Measurements from ENCODE around the gene ZNF892. TPM values are rescaled to one million over a fixed set of nuclear protein-coding genes. Genes with fewer than 3 reads are reported as not detected.

ZNF892 gene
- total and polyA plus RNA-seq, 2 donors (not counting 1 experiment from before 2014, with no cell fraction given) = 0.67 to 5.5 TPM

DNA sequence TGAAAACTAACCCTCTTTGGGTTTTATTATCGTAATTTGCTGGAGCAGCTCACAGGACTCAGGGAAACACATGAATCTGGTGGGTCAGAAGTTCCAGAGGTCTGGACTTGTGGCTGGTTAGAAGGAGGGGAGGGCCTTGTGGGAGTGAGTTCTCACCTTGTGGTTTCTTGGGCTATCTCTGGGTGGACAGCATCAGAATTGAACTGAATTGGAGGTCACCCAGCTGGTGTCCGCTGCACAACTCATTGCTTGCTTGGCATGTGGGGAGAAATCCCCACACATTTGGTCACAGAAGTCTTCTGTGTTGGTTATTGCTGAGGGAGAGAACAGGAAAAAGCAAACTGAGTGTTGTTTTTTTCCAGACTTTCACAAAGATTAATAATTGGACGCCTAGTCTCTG, 27.5 kb downstream of the ZNF892 start:
- intact Hi-C loops (cut with micrococcal nuclease) = no loop called here
- Histone ChIP-seq H3K27me3 (replicated peaks in 1 of 4; ENCODE audit: control extremely low read depth in 1 of 4, control insufficient read depth in 3 of 4, insufficient read depth in 4 of 4, low read length in 3 of 4) (no peaks in the 10 kb centered on the region), H2AFZ (ENCODE audit: insufficient read depth, low read depth, low read length, poor library complexity, severe bottlenecking) (no peak overlapping the region), H3K9ac (ENCODE audit: low read length) (no peak overlapping the region), H3K79me2 (ENCODE audit: control insufficient read depth, insufficient read depth, low read length) (no peaks in the 10 kb centered on the region), H3K9me3 (ENCODE audit: control extremely low read depth in 1 of 3, control insufficient read depth in 2 of 3, insufficient read depth in 1 of 3, low read length in 2 of 3) (peaks cover 0 to 42% (median 2%) of the 10 kb centered on the region in 3 donors), H3K4me2 (replicated peaks; ENCODE audit: low read depth, low read length, poor library complexity, severe bottlenecking) (no peak overlapping the region), H3K36me3 (replicated peaks in 1 of 2; ENCODE audit: control extremely low read depth in 1 of 2, control insufficient read depth in 1 of 2, extremely low read depth in 1 of 2, insufficient read depth in 2 of 2, low read length in 1 of 2) (no peaks in the 10 kb centered on the region), H3K4me1 (ENCODE audit: control insufficient read depth in 2 of 2, insufficient read depth in 2 of 2, low read length in 2 of 2) (no peaks in the 10 kb centered on the region), H4K20me1 (ENCODE audit: control insufficient read depth, insufficient read depth, low read length, poor library complexity, severe bottlenecking) (no peaks in the 10 kb centered on the region), H3K27ac (ENCODE audit: low read length in 2 of 2) (no peak overlapping the region), H3K4me3 (ENCODE audit: control extremely low read depth in 1 of 5, extremely low read depth in 1 of 5, insufficient read depth in 1 of 5, low read depth in 2 of 5, low read length in 4 of 5) (no peak overlapping the region)
- DNase-seq = no peak
- WGBS (ENCODE audit: insufficient coverage) = 98% methylated on average over 3 of the region's 3 CpGs
- H3K4me3 Mint-ChIP-seq = no peak overlapping the region
- ChIA-PET POLR2A (no interaction called here), CTCF (no interaction called here)
- peaks cover 4% of the 10 kb centered on the region for H3K27me3 Mint-ChIP-seq
- H3K9me3 Mint-ChIP-seq (ENCODE audit: insufficient read depth) = peaks cover 8% of the 10 kb centered on the region
- ATAC-seq (ENCODE audit: low read depth) = no peak
- TF ChIP-seq EZH2 (IDR thresholded peaks at IDR 0.05; ENCODE audit: borderline replicate concordance, insufficient read depth, low read depth, low read length, poor library complexity, severe bottlenecking) = no peak
- TF ChIP-seq, protein P1, sequence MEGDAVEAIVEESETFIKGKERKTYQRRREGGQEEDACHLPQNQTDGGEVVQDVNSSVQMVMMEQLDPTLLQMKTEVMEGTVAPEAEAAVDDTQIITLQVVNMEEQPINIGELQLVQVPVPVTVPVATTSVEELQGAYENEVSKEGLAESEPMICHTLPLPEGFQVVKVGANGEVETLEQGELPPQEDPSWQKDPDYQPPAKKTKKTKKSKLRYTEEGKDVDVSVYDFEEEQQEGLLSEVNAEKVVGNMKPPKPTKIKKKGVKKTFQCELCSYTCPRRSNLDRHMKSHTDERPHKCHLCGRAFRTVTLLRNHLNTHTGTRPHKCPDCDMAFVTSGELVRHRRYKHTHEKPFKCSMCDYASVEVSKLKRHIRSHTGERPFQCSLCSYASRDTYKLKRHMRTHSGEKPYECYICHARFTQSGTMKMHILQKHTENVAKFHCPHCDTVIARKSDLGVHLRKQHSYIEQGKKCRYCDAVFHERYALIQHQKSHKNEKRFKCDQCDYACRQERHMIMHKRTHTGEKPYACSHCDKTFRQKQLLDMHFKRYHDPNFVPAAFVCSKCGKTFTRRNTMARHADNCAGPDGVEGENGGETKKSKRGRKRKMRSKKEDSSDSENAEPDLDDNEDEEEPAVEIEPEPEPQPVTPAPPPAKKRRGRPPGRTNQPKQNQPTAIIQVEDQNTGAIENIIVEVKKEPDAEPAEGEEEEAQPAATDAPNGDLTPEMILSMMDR (IDR thresholded peaks at IDR 0.05) = no peak
- no peaks in the 10 kb centered on the region for H3K4me1 Mint-ChIP-seq
- H3K27ac Mint-ChIP-seq = no peak overlapping the region

DNA sequence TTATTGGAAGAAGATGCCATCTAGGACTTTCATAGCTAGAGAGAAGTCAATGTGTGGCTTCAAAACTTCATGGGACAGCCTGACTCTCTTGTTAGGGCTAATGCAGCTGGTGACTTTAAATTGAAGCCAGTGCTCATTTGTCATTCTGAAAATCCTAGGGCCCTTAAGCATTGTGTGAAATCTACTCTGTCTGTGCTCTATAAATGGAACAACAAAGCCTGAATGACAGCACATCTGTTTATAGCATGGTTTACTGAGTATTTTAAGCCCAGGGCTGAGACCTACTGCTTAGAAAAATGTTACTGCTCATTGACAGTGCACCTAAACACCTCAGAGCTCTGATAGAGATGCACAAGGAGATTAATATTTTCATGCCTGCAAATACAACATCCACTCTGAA, 30.8 kb downstream of the ZNF892 start:
- Histone ChIP-seq H3K36me3 (replicated peaks in 1 of 2; ENCODE audit: control extremely low read depth in 1 of 2, control insufficient read depth in 1 of 2, extremely low read depth in 1 of 2, insufficient read depth in 2 of 2, low read length in 1 of 2) (no peaks in the 10 kb centered on the region), H3K9me3 (ENCODE audit: control extremely low read depth in 1 of 3, control insufficient read depth in 2 of 3, insufficient read depth in 1 of 3, low read length in 2 of 3) (peaks cover 0 to 49% (median 16%) of the 10 kb centered on the region in 3 donors), H3K4me2 (replicated peaks; ENCODE audit: low read depth, low read length, poor library complexity, severe bottlenecking) (no peak overlapping the region), H3K4me1 (ENCODE audit: control insufficient read depth in 2 of 2, insufficient read depth in 2 of 2, low read length in 2 of 2) (no peaks in the 10 kb centered on the region), H3K9ac (ENCODE audit: low read length) (no peak overlapping the region), H4K20me1 (ENCODE audit: control insufficient read depth, insufficient read depth, low read length, poor library complexity, severe bottlenecking) (no peaks in the 10 kb centered on the region), H2AFZ (ENCODE audit: insufficient read depth, low read depth, low read length, poor library complexity, severe bottlenecking) (no peak overlapping the region), H3K27ac (ENCODE audit: low read length in 2 of 2) (no peak overlapping the region), H3K4me3 (ENCODE audit: control extremely low read depth in 1 of 5, extremely low read depth in 1 of 5, insufficient read depth in 1 of 5, low read depth in 2 of 5, low read length in 4 of 5) (no peak overlapping the region), H3K27me3 (replicated peaks in 1 of 4; ENCODE audit: control extremely low read depth in 1 of 4, control insufficient read depth in 3 of 4, insufficient read depth in 4 of 4, low read length in 3 of 4) (no peaks in the 10 kb centered on the region), H3K79me2 (ENCODE audit: control insufficient read depth, insufficient read depth, low read length) (no peaks in the 10 kb centered on the region)
- peaks cover 4% of the 10 kb centered on the region for H3K27me3 Mint-ChIP-seq
- ChIA-PET POLR2A (no interaction called here), CTCF (no interaction called here)
- no peak overlapping the region for H3K4me3 Mint-ChIP-seq
- no peak overlapping the region for H3K27ac Mint-ChIP-seq
- no peaks in the 10 kb centered on the region for H3K4me1 Mint-ChIP-seq
- intact Hi-C loops (cut with micrococcal nuclease) = no loop called here
- no peak for TF ChIP-seq EZH2 (IDR thresholded peaks at IDR 0.05; ENCODE audit: borderline replicate concordance, insufficient read depth, low read depth, low read length, poor library complexity, severe bottlenecking)
- TF ChIP-seq, protein P1 (IDR thresholded peaks at IDR 0.05) = no peak
- no peak for DNase-seq
- H3K9me3 Mint-ChIP-seq (ENCODE audit: insufficient read depth) = peaks cover 14% of the 10 kb centered on the region
- ATAC-seq (ENCODE audit: low read depth) = no peak
